HEK293 (cell line): ENCODE data around the gene PROK2.

Source experiments
- ZNF175 ChIP-seq: fragments of 450-650 bp; formaldehyde crosslinking; IDR thresholded peaks from 2 replicates; pipeline ENCODE4 v1.5.1; 2016; ENCODE audit warnings: missing biosample characterization, missing genetic modification characterization
- TF ChIP-seq, protein P1 (sequence below): IDR thresholded peaks from 2 replicates; pipeline ENCODE4 v1.6.1; 2011; ENCODE audit warnings: mild to moderate bottlenecking, low read depth, low read length, borderline replicate concordance

DNA sequence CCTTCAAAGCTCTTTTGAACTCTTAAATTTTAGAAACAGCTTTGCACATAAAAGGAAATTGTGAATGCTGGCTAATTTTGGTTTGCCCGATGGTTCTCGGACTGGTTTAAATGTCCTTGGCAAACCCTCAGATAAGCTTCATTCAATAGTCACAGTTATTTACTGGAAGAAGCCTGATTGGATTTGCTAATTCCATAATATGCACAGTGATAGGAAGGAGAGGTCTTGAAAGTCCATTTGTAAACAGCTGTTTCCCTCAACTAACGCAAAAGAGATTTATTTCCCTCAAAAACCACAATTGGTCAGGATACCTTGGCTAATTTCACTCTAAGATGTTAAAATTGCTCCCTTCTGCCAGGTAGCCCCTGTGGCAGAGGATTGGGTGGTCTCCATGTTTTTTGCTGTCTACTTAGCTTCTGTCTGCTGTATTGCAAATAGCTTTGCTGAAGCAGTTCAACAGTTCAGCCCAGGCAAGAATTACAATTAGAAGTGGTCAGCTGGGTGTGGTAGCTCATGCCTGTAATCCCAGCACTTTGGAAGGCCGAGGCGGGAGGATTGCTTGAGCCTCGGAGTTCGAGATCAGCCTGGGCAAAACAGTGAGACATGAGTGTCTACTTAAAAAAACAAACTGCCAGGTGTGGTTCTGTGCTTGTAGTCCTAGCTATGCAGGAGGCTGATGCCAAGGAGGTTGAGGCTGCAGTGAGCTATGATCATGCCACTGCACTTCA lies 30.6 kb upstream of the PROK2 start:
- TF ChIP-seq, protein P1, sequence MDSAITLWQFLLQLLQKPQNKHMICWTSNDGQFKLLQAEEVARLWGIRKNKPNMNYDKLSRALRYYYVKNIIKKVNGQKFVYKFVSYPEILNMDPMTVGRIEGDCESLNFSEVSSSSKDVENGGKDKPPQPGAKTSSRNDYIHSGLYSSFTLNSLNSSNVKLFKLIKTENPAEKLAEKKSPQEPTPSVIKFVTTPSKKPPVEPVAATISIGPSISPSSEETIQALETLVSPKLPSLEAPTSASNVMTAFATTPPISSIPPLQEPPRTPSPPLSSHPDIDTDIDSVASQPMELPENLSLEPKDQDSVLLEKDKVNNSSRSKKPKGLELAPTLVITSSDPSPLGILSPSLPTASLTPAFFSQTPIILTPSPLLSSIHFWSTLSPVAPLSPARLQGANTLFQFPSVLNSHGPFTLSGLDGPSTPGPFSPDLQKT = no peak
- TF ChIP-seq ZNF175 (tag by site-specific recombination) = no peak
